CD4-positive, alpha-beta memory T cell (primary cell): ENCODE measurements around the gene CYSLTR2. TPM values are rescaled to one million over a fixed set of nuclear protein-coding genes. Genes with fewer than 3 reads are reported as not detected.

ENCODE experiments used
- CTCF ChIA-PET: fragments of 350-600 bp; sonication (Branson Sonifier 250); formaldehyde crosslinking; loops from one replicate; lab custom pipeline; 2021; ENCODE audit warnings: inconsistent platforms; ENCODE audit not compliant: partially characterized antibody; lab: Charles Lee
- POLR2A ChIA-PET: fragments of 350-600 bp; sonication (Branson Sonifier 250); formaldehyde crosslinking; loops from one replicate; lab custom pipeline; 2021; ENCODE audit not compliant: partially characterized antibody; lab: Charles Lee
- DNase-seq, 5 donors: peaks; one replicate each; pipeline versions ENCODE4 v3.0.0 to v3.0.0-alpha.2; 2020 to 2022; ENCODE audit warnings: mixed read lengths in 1 of 5
- H3K27ac ChIP-seq: one replicate; pipeline ENCODE4 v1.7.0; 2013; ENCODE audit warnings: low read depth, low read length
- H3K27me3 ChIP-seq: 2 replicates; pipeline ENCODE4 v1.7.0; 2013; ENCODE audit warnings: mild to moderate bottlenecking, low read length, moderate library complexity; ENCODE audit not compliant: insufficient read depth
- H3K36me3 ChIP-seq: 2 replicates; pipeline ENCODE4 v1.7.0; 2013; ENCODE audit warnings: mild to moderate bottlenecking, low read length, moderate library complexity; ENCODE audit not compliant: insufficient read depth
- H3K4me1 ChIP-seq: 2 replicates; pipeline ENCODE4 v1.7.0; 2013; ENCODE audit warnings: mild to moderate bottlenecking, low read length, moderate library complexity; ENCODE audit not compliant: insufficient read depth
- H3K4me3 ChIP-seq, 2 donors: one replicate each; pipeline ENCODE4 v1.7.0; 2013; ENCODE audit warnings: low read length in 2 of 2, mild to moderate bottlenecking in 1 of 2
- H3K9me3 ChIP-seq, 2 donors: one replicate each; pipeline ENCODE4 v1.7.0; 2013; ENCODE audit warnings: low read length in 2 of 2, control low read depth in 1 of 2; ENCODE audit not compliant: control insufficient read depth in 1 of 2
- H3K27ac Mint-ChIP-seq, 7 donors: one replicate each; pipeline ENCODE4 v1.8.0; 2020 to 2021; ENCODE audit warnings: mixed read lengths in 7 of 7, mild to moderate bottlenecking in 6 of 7, inconsistent platforms in 3 of 7, moderate library complexity in 3 of 7
- H3K27me3 Mint-ChIP-seq, 2 donors: one replicate each; pipeline ENCODE4 v1.8.0; 2020 to 2021; ENCODE audit warnings: mixed read lengths in 2 of 2
- H3K36me3 Mint-ChIP-seq, 2 donors: one replicate each; pipeline ENCODE4 v1.8.0; 2020 to 2021; ENCODE audit warnings: mixed read lengths in 2 of 2, inconsistent platforms in 1 of 2, mild to moderate bottlenecking in 1 of 2
- H3K4me1 Mint-ChIP-seq, 4 donors: one replicate each; pipeline ENCODE4 v1.8.0; 2020 to 2021; ENCODE audit warnings: mixed read lengths in 4 of 4, mild to moderate bottlenecking in 1 of 4
- H3K4me3 Mint-ChIP-seq, 8 donors: one replicate each; pipeline ENCODE4 v1.8.0; 2020 to 2021; ENCODE audit warnings: mixed read lengths in 8 of 8, mild to moderate bottlenecking in 7 of 8, moderate library complexity in 6 of 8, inconsistent platforms in 3 of 8
- H3K9me3 Mint-ChIP-seq, 8 donors: one replicate each; pipeline ENCODE4 v1.8.0; 2020 to 2021; ENCODE audit warnings: mixed read lengths in 8 of 8, mild to moderate bottlenecking in 5 of 8, inconsistent platforms in 3 of 8, moderate library complexity in 1 of 8
- intact Hi-C: fragments of 100-400 bp; cut with micrococcal nuclease; formaldehyde crosslinking; loops from one replicate; pipeline ENCODE4 v1.15.1; 2023
- polyA plus RNA-seq, 2 donors: library from polyadenylated mRNA; unstranded; fragments of 300-500 nt; fragmentation: Illumina TruSeq; gene quantifications; one replicate each; pipeline ENCODE4 v1.2.3, GENCODE V29; 2021
- total RNA-seq, 2 experiments: library from RNA; stranded (reverse); gene quantifications; one replicate each; pipeline ENCODE4 v1.2.3, GENCODE V29; 2021

Gene CYSLTR2
- total and polyA plus RNA-seq, 4 experiments from 2014 or later, result 0.68 to 3.7 (median 3.3) TPM

DNA sequence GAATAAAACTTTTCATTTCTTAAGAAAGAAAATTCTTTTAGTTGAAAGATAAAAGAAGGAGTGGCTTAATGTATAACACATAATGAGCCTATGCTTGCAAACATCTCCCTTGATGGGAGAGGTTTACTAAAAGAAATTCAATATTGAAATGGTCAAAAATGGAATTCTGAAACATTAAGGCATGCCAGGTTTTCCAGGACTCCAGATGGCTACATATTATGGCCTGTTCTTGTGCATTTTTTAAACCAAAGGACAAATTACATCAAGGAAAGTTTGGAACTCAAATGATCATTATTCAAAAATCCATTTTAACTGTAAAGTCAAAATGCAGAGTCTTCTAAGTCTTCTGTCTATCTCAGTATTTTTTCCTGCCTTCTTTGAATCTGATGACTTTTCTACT is 19.1 kb upstream of the CYSLTR2 start:
- H3K4me3 Mint-ChIP-seq, result no peak overlapping the region
- H3K4me1 Mint-ChIP-seq, result no peaks in the 10 kb centered on the region
- H3K27ac ChIP-seq, result no peak overlapping the region
- H3K4me3 ChIP-seq, result no peak overlapping the region
- intact Hi-C loops, result no loop called here
- H3K4me1 ChIP-seq, result no peaks in the 10 kb centered on the region
- peaks cover 0 to 7% of the 10 kb centered on the region in 2 donors for H3K9me3 ChIP-seq
- DNase-seq, result no peak
- H3K36me3 ChIP-seq, result no peaks in the 10 kb centered on the region
- peaks cover 2 to 50% (median 37%) of the 10 kb centered on the region in 8 donors for H3K9me3 Mint-ChIP-seq
- ChIA-PET POLR2A (interaction anchor here (0.6 kb wide), 1 partner anchor 589 kb away, joined by 3 read pairs; no protein-coding TSS in a partner anchor), CTCF (no interaction called here)
- no peaks in the 10 kb centered on the region for H3K27me3 ChIP-seq
- peak overlapping the region in 1 of 7 donors; percentile 54 for H3K27ac Mint-ChIP-seq
- peaks cover 10 to 17% of the 10 kb centered on the region in 2 donors for H3K36me3 Mint-ChIP-seq
- H3K27me3 Mint-ChIP-seq, result peaks cover 0 to 1% of the 10 kb centered on the region in 2 donors

DNA sequence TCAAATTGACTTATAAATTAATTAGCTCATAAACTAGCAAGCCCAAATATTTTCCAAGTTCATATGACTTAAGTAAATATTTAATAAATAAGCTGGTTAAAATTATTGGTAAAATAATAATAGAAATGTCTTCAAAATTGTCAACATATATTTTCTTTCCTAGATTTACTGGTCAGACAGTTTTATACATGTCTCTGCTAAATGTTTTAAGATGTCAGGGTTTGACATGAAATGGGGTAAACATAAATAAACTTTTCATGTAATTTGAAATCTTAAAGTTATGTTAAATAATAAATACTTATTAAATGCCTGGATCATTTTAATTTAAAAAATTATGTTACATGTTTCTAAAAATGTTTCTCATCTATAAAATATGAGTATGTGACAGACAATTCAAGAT is 18.3 kb upstream of the CYSLTR2 start:
- no peak overlapping the region for H3K4me3 Mint-ChIP-seq
- Histone ChIP-seq H3K4me1 (peaks cover 3% of the 10 kb centered on the region), H3K36me3 (no peaks in the 10 kb centered on the region), H3K4me3 (no peak overlapping the region), H3K9me3 (peaks cover 0 to 7% of the 10 kb centered on the region in 2 donors), H3K27ac (no peak overlapping the region), H3K27me3 (no peaks in the 10 kb centered on the region)
- intact Hi-C loops, result no loop called here
- DNase-seq, result no peak
- H3K27me3 Mint-ChIP-seq, result peaks cover 1% of the 10 kb centered on the region in 2 donors
- peaks cover 10 to 17% of the 10 kb centered on the region in 2 donors for H3K36me3 Mint-ChIP-seq
- H3K27ac Mint-ChIP-seq, result no peak overlapping the region
- POLR2A ChIA-PET, result no interaction called here
- CTCF ChIA-PET, result no interaction called here
- H3K9me3 Mint-ChIP-seq, result peaks cover 2 to 50% (median 37%) of the 10 kb centered on the region in 8 donors
- no peaks in the 10 kb centered on the region for H3K4me1 Mint-ChIP-seq

GRCh38 chr13:48636550-48636949 is 17.2 kb upstream of the CYSLTR2 start:
- Mint-ChIP-seq H3K9me3 (peaks cover 2 to 50% (median 37%) of the 10 kb centered on the region in 8 donors), H3K36me3 (peaks cover 10 to 17% of the 10 kb centered on the region in 2 donors), H3K27ac (no peak overlapping the region), H3K4me3 (peak overlapping the region in 1 of 8 donors; percentile 36), H3K27me3 (peaks cover 1% of the 10 kb centered on the region in 2 donors), H3K4me1 (no peaks in the 10 kb centered on the region)
- no peak overlapping the region for H3K27ac ChIP-seq
- ChIA-PET CTCF (interaction anchor here (1.8 kb wide), 1 partner anchor 95 kb away, joined by 5 read pairs; no protein-coding TSS in a partner anchor), POLR2A (no interaction called here)
- peaks cover 4% of the 10 kb centered on the region for H3K4me1 ChIP-seq
- no peak for DNase-seq
- no peaks in the 10 kb centered on the region for H3K36me3 ChIP-seq
- no peaks in the 10 kb centered on the region for H3K27me3 ChIP-seq
- intact Hi-C loops, result no loop called here
- peaks cover 0 to 7% of the 10 kb centered on the region in 2 donors for H3K9me3 ChIP-seq
- no peak overlapping the region for H3K4me3 ChIP-seq

- H3K27me3 ChIP-seq, result no peaks in the 10 kb centered on the region
Measured at GRCh38 chr13:48637601-48638000, 16.1 kb upstream of the CYSLTR2 start.

GRCh38 chr13:48640767-48641166 is 13.0 kb upstream of the CYSLTR2 start:
- DNase-seq, result no peak
- Mint-ChIP-seq H3K4me1 (no peaks in the 10 kb centered on the region), H3K27me3 (peaks cover under 1 to 1% of the 10 kb centered on the region in 2 donors), H3K4me3 (no peak overlapping the region), H3K9me3 (peaks cover 0 to 25% (median 18%) of the 10 kb centered on the region in 8 donors), H3K27ac (peak overlapping the region in 1 of 7 donors; percentile 2), H3K36me3 (peaks cover 5 to 14% of the 10 kb centered on the region in 2 donors)
- CTCF ChIA-PET, result no interaction called here
- Histone ChIP-seq H3K27me3 (no peaks in the 10 kb centered on the region), H3K36me3 (no peaks in the 10 kb centered on the region), H3K4me3 (no peak overlapping the region), H3K4me1 (peaks cover 4% of the 10 kb centered on the region), H3K9me3 (peaks cover 0 to 7% of the 10 kb centered on the region in 2 donors), H3K27ac (no peak overlapping the region)
- intact Hi-C loops, result no loop called here
- POLR2A ChIA-PET, result no interaction called here

More at GRCh38 chr13:48637601-48638000, 16.1 kb upstream of the CYSLTR2 start:
- intact Hi-C loops, result no loop called here
- Histone ChIP-seq H3K27ac (no peak overlapping the region), H3K4me1 (peaks cover 4% of the 10 kb centered on the region), H3K4me3 (no peak overlapping the region), H3K36me3 (no peaks in the 10 kb centered on the region), H3K9me3 (peaks cover 0 to 7% of the 10 kb centered on the region in 2 donors)
- Mint-ChIP-seq H3K9me3 (peaks cover 1 to 46% (median 37%) of the 10 kb centered on the region in 8 donors), H3K4me1 (no peaks in the 10 kb centered on the region), H3K27me3 (peaks cover 1% of the 10 kb centered on the region in 2 donors), H3K36me3 (peaks cover 8 to 16% of the 10 kb centered on the region in 2 donors), H3K4me3 (no peak overlapping the region), H3K27ac (no peak overlapping the region)
- CTCF ChIA-PET, result interaction anchor here (1.8 kb wide), 1 partner anchor 94 kb away, joined by 5 read pairs; no protein-coding TSS in a partner anchor
- no peak for DNase-seq
- POLR2A ChIA-PET, result no interaction called here

DNA sequence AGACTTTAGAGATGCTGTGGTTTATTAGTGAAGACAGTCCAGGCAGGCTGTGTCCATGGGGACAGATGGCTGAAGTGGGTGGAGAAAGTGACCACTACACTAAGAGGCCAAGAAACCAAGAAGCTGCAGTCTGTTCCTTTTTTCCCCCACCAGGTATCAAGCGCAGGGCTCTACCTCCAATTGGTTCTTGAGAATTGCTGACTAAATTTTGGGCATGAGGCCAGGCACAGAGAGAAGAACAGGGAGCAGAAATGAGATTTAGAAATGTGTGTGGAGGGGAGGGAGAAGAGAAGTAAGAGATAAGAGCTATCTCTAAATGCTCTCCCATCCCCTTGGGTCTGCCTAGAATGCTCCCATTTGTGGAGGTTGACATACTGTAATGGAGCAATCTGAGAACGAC is 12.3 kb upstream of the CYSLTR2 start:
- no peak for DNase-seq
- Histone ChIP-seq H3K36me3 (no peaks in the 10 kb centered on the region), H3K27me3 (no peaks in the 10 kb centered on the region), H3K4me1 (peaks cover 4% of the 10 kb centered on the region), H3K9me3 (peaks cover 0 to 2% of the 10 kb centered on the region in 2 donors), H3K27ac (no peak overlapping the region), H3K4me3 (no peak overlapping the region)
- Mint-ChIP-seq H3K36me3 (peaks cover 2 to 10% of the 10 kb centered on the region in 2 donors), H3K9me3 (peaks cover 0 to 19% (median 12%) of the 10 kb centered on the region in 8 donors), H3K4me3 (no peak overlapping the region), H3K27me3 (peaks cover 1 to 2% of the 10 kb centered on the region in 2 donors), H3K4me1 (no peaks in the 10 kb centered on the region), H3K27ac (no peak overlapping the region)
- intact Hi-C loops, result no loop called here
- CTCF ChIA-PET, result no interaction called here
- POLR2A ChIA-PET, result interaction anchor here (1.5 kb wide), 1 partner anchor 13 kb away, joined by 3 read pairs; the partner anchor contains the start of gene CYSLTR2

GRCh38 chr13:48642061-48642460 is 11.7 kb upstream of the CYSLTR2 start:
- H3K4me3 Mint-ChIP-seq, result no peak overlapping the region
- no peak overlapping the region for H3K27ac Mint-ChIP-seq
- peaks cover 4% of the 10 kb centered on the region for H3K4me1 ChIP-seq
- H3K27ac ChIP-seq, result no peak overlapping the region
- peaks cover 0 to 7% of the 10 kb centered on the region in 2 donors for H3K36me3 Mint-ChIP-seq
- intact Hi-C loops, result no loop called here
- peaks cover 0 to 13% (median 8%) of the 10 kb centered on the region in 8 donors for H3K9me3 Mint-ChIP-seq
- ChIA-PET CTCF (interaction anchor here (1.0 to 1.1 kb wide), 2 partner anchors 19 to 79 kb away, joined by 3 read pairs; no protein-coding TSS in a partner anchor), POLR2A (interaction anchor here (1.5 kb wide), 1 partner anchor 12 kb away, joined by 3 read pairs; the partner anchor contains the start of gene CYSLTR2)
- DNase-seq, result no peak
- H3K36me3 ChIP-seq, result no peaks in the 10 kb centered on the region
- H3K27me3 ChIP-seq, result no peaks in the 10 kb centered on the region
- H3K27me3 Mint-ChIP-seq, result peaks cover 1 to 2% of the 10 kb centered on the region in 2 donors
- H3K4me3 ChIP-seq, result no peak overlapping the region
- no peaks in the 10 kb centered on the region for H3K9me3 ChIP-seq
- no peaks in the 10 kb centered on the region for H3K4me1 Mint-ChIP-seq
